Tibial nerve (tissue), 4 donors: ENCODE measurements around the gene DPPA3. TPM values are rescaled to one million over a fixed set of nuclear protein-coding genes. Genes with fewer than 3 reads are reported as not detected.
"Not testable (repeated sequence)": the region's sequence is repeated elsewhere in the genome, so short reads cannot be mapped to it uniquely, and the experiment has no call there.

ENCODE experiments used
- DNase-seq, 2 donors: peaks; one replicate each; pipeline ENCODE4 v3.0.0-alpha.2; 2019; ENCODE audit warnings: low spot score in 2 of 2
- H3K27ac ChIP-seq, 4 donors: fragments of 200-600 bp; sonication (generic) in 3 of 4; one replicate each; pipeline ENCODE4 v1.5.1; 2017 to 2019; ENCODE audit warnings: mild to moderate bottlenecking in 1 of 4
- H3K27me3 ChIP-seq, 2 donors: fragments of 200-600 bp; sonication (generic) in 1 of 2; one replicate each; pipeline versions ENCODE4 v1.5.1 to v1.6.0; 2017 to 2019
- H3K36me3 ChIP-seq, 3 donors: fragments of 200-600 bp; sonication (generic); one replicate each; pipeline ENCODE4 v1.5.1; 2018 to 2019
- H3K4me1 ChIP-seq, 4 donors: fragments of 200-600 bp; sonication (generic) in 3 of 4; one replicate each; pipeline ENCODE4 v1.5.1; 2017 to 2019
- H3K4me3 ChIP-seq, 4 donors: fragments of 200-600 bp; sonication (generic) in 3 of 4; one replicate each; pipeline ENCODE4 v1.5.1; 2017 to 2019; ENCODE audit warnings: mild to moderate bottlenecking in 1 of 4, moderate library complexity in 1 of 4
- H3K9me3 ChIP-seq, 4 donors: fragments of 200-600 bp; sonication (generic) in 3 of 4; one replicate each; pipeline ENCODE4 v1.5.1; 2017 to 2019
- EP300 ChIP-seq, 2 donors: sonication (generic); formaldehyde crosslinking; IDR thresholded peaks; one replicate each; pipeline ENCODE4 v1.6.1; 2017; ENCODE audit warnings: antibody characterized with exemption in 2 of 2, mild to moderate bottlenecking in 1 of 2
- POLR2A ChIP-seq, 2 donors: fragments of 450-650 bp; IDR thresholded peaks; one replicate each; pipeline ENCODE4 v1.6.1; 2017; ENCODE audit warnings: antibody characterized with exemption in 2 of 2, mild to moderate bottlenecking in 2 of 2, moderate library complexity in 2 of 2
- whole genome bisulfite sequencing, 2 donors: methylation state at CpG; one replicate each; pipeline ENCODE4 v1.1.5; 2018; 5-methylcytosine and 5-hydroxymethylcytosine counted together
- total RNA-seq, 4 donors: library from RNA; depleted of rRNA; stranded (reverse); fragments of >200 nt; gene quantifications; one replicate each; pipeline ENCODE4 v1.1.0, GENCODE V29; 2016
- TF ChIP-seq, protein P1 (sequence below), 5 experiments: fragments of 200-600 bp in 3 of 5; fragments of 450-650 bp in 2 of 5; sonication (generic) in 3 of 5; IDR thresholded peaks; one replicate each; pipeline ENCODE4 v1.5.1; 2016 to 2019; ENCODE audit warnings: antibody characterized with exemption in 5 of 5, mild to moderate bottlenecking in 3 of 5, moderate library complexity in 2 of 5

Gene DPPA3
- total RNA-seq = not detected

DNA sequence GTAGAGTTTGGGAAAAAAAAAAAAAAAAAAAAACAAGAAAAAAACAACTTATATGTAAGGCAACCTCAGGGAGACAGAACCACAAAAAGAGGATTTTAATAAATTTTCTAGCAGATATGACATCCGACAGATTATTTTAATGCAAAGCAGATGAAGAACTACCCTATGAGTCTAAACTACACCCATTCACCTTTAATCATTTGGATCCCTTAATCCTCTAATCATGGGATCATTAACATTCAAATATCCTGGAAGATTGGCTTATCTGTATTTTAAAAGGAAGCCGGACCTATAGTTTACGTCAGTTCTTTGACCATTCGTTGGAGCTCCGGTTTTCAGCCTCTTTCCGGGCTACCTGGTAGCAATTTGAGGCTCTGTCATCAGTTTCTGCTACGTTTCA is at the start of gene DPPA3:
DPPA3 (plus strand) TSS at position 301 of the 400 bp plus-strand sequence. CDS start 138 bp downstream, outside the sequence.
- H3K27me3 ChIP-seq = no peaks in the 10 kb centered on the region
- H3K4me3 ChIP-seq = no peak within 1 kb of the TSS
- TF ChIP-seq POLR2A (IDR thresholded peaks at IDR 0.05) (no peak), EP300 (IDR thresholded peaks at IDR 0.05) (no peak)
- TF ChIP-seq, protein P1, sequence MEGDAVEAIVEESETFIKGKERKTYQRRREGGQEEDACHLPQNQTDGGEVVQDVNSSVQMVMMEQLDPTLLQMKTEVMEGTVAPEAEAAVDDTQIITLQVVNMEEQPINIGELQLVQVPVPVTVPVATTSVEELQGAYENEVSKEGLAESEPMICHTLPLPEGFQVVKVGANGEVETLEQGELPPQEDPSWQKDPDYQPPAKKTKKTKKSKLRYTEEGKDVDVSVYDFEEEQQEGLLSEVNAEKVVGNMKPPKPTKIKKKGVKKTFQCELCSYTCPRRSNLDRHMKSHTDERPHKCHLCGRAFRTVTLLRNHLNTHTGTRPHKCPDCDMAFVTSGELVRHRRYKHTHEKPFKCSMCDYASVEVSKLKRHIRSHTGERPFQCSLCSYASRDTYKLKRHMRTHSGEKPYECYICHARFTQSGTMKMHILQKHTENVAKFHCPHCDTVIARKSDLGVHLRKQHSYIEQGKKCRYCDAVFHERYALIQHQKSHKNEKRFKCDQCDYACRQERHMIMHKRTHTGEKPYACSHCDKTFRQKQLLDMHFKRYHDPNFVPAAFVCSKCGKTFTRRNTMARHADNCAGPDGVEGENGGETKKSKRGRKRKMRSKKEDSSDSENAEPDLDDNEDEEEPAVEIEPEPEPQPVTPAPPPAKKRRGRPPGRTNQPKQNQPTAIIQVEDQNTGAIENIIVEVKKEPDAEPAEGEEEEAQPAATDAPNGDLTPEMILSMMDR (IDR thresholded peaks at IDR 0.05) = no peak
- H3K27ac ChIP-seq = no peak within 1 kb of the TSS
- peaks cover 0 to 13% (median 0%) of the 10 kb centered on the region in 4 donors for H3K9me3 ChIP-seq
- DNase-seq = no peak
- H3K4me1 ChIP-seq = no peaks in the 10 kb centered on the region
- no peaks in the 10 kb centered on the region for H3K36me3 ChIP-seq
- 67 to 77% methylated on average over 7 of the region's 7 CpGs for WGBS, 2 donors

DNA sequence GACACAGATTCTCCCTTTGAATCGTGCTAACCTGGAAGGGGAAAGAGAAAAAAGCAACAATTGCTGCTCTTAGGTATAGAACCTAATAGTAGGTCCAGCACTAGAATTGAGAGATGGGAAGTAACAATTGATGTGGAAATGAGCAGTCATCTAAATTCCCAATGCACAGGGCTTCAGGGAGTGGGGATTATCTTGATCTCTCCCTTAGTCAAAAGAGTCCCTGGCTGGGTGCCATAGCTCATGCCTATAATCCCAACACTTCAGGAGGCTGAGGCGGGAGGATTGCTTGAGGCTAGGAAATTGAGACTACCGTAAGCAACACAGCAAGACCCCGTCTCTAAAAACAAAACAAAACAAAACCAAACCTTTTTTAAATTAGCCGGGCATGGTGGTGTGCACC is 49.5 kb upstream of the DPPA3 start:
- H3K27ac ChIP-seq = no peak overlapping the region
- no peaks in the 10 kb centered on the region for H3K4me1 ChIP-seq
- H3K4me3 ChIP-seq = no peak overlapping the region
- H3K27me3 ChIP-seq = no peaks in the 10 kb centered on the region
- 64 to 74% methylated on average over 5 of the region's 5 CpGs for WGBS, 2 donors
- TF ChIP-seq POLR2A (IDR thresholded peaks at IDR 0.05) = no peak
- TF ChIP-seq EP300 (IDR thresholded peaks at IDR 0.05) = no peak
- TF ChIP-seq, protein P1 (IDR thresholded peaks at IDR 0.05) = no peak
- no peak for DNase-seq
- H3K36me3 ChIP-seq = no peaks in the 10 kb centered on the region
- no peaks in the 10 kb centered on the region for H3K9me3 ChIP-seq

DNA sequence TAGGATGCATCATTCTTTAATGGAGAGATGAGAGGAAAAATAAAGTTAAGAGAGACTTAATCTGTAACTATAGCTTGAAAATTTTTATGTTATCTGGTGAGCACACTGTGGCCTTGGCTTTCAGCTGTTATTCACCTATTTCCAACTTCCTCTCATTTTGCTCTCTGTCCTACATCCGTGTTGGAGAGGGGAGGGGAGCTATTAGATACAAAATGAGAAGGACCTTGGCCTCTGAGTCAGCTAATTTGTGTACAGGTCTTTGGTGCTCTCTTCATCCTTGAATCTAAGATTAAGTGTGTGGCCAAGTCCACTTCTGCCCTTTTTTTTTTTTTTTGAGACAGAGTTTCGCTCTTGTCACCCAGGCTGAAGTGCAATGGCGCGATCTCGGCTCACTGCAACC is 44.6 kb upstream of the DPPA3 start:
- 86 to 95% methylated on average over 5 of the region's 5 CpGs for WGBS, 2 donors
- DNase-seq = no peak
- Histone ChIP-seq H3K27ac (no peak overlapping the region), H3K27me3 (no peaks in the 10 kb centered on the region), H3K9me3 (no peaks in the 10 kb centered on the region), H3K36me3 (no peaks in the 10 kb centered on the region), H3K4me3 (no peak overlapping the region), H3K4me1 (no peaks in the 10 kb centered on the region)
- TF ChIP-seq, protein P1 (IDR thresholded peaks at IDR 0.05) = no peak
- TF ChIP-seq POLR2A (IDR thresholded peaks at IDR 0.05) = no peak
- no peak for TF ChIP-seq EP300 (IDR thresholded peaks at IDR 0.05)

DNA sequence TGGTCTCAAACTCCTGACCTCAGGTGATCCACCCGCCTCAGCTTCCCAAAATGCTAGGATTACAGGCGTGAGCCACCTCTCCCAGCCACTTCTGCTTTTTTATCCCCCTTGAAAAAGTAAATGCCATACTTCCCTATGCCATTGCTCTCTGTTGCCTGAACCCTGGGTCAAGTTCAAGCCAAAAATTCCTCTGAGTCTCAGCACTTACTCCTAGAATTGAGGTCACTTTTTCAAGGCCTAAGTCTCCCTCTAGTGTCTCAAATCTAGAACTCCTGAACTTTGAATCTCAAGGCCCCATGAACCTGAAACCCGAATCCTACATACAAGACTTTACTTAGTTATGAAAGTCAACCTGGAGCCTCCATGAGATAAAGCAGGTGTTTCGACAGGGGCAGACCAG is 44.1 kb upstream of the DPPA3 start:
- H3K4me1 ChIP-seq = no peaks in the 10 kb centered on the region
- H3K9me3 ChIP-seq = no peaks in the 10 kb centered on the region
- no peak for DNase-seq
- H3K4me3 ChIP-seq = no peak overlapping the region
- H3K27me3 ChIP-seq = no peaks in the 10 kb centered on the region
- WGBS, 2 donors = 61 to 73% methylated on average over 4 of the region's 4 CpGs
- H3K27ac ChIP-seq = no peak overlapping the region
- no peaks in the 10 kb centered on the region for H3K36me3 ChIP-seq
- TF ChIP-seq EP300 (IDR thresholded peaks at IDR 0.05) (no peak), POLR2A (IDR thresholded peaks at IDR 0.05) (no peak)
- TF ChIP-seq, protein P1 (IDR thresholded peaks at IDR 0.05) = peak in 1 of 5 experiments; percentile 7

DNA sequence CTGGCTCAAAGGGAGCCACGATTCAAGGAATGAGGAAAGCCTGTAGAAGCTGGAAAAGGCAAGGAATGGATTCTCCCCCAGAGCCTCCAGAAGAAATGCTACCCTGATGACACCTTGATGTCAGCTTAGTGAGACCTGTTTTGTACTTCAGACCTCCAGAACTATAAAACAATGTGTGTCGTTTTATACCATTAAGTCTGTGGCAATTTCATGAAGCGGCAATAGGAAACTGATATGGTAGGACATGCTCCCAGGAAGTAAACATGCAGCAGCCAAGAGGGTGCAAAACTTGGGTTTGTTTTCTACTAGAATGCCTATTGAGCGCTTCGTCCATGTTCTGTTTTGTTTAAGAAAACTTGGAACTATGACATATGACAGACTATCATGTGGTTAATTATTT is 43.1 kb upstream of the DPPA3 start:
- 78 to 83% methylated on average over 5 of the region's 5 CpGs for WGBS, 2 donors
- DNase-seq = no peak

DNA sequence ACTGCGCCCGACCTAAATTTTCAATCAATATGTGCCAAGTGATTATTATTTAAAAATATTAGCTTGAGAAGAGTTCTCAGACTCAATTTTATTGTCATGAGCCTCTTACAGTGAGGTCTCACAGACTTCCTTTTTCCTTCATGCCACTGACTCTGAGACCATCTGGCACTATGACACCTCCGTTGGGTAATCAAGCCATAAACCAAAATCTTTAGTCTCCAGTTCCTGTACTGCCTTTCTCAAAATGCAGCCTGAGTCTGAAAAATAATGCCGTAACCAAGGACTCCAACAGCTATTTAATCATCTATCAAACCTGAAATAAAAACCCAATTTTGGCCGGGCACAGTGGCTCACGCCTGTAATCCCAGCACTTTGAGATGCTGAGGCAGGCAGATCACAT is 35.8 kb upstream of the DPPA3 start:
- H3K4me1 ChIP-seq, H3K9me3 ChIP-seq, H3K36me3 ChIP-seq, DNase-seq, H3K27me3 ChIP-seq, H3K27ac ChIP-seq, H3K4me3 ChIP-seq: not testable (repeated sequence)
- WGBS, 2 donors = 68% methylated on average over 6 of the region's 6 CpGs

More for the DNA sequence above, 43.1 kb upstream of the DPPA3 start:
- Histone ChIP-seq H3K9me3 (no peaks in the 10 kb centered on the region), H3K36me3 (no peaks in the 10 kb centered on the region), H3K4me3 (no peak overlapping the region), H3K4me1 (no peaks in the 10 kb centered on the region), H3K27me3 (no peaks in the 10 kb centered on the region), H3K27ac (no peak overlapping the region)
- TF ChIP-seq EP300 (IDR thresholded peaks at IDR 0.05) (no peak), POLR2A (IDR thresholded peaks at IDR 0.05) (no peak)
- TF ChIP-seq, protein P1 (IDR thresholded peaks at IDR 0.05) = no peak
